Measurements from ENCODE around the gene ANXA3.

GRCh38 chr4:78603384-78603783 lies 51.8 kb downstream of the ANXA3 start:
- TF ChIP-seq CTCF (IDR thresholded peaks at IDR 0.05), result no peak
- TF ChIP-seq POLR2A (IDR thresholded peaks at IDR 0.05), result no peak

Data from tibial nerve (tissue), 3 donors.